Measurements from ENCODE around the gene SHANK3.

SHANK3 gene

GRCh38 chr22:50705219-50705691 is 32.6 kb downstream of the SHANK3 start:
- TF ChIP-seq, protein P1, sequence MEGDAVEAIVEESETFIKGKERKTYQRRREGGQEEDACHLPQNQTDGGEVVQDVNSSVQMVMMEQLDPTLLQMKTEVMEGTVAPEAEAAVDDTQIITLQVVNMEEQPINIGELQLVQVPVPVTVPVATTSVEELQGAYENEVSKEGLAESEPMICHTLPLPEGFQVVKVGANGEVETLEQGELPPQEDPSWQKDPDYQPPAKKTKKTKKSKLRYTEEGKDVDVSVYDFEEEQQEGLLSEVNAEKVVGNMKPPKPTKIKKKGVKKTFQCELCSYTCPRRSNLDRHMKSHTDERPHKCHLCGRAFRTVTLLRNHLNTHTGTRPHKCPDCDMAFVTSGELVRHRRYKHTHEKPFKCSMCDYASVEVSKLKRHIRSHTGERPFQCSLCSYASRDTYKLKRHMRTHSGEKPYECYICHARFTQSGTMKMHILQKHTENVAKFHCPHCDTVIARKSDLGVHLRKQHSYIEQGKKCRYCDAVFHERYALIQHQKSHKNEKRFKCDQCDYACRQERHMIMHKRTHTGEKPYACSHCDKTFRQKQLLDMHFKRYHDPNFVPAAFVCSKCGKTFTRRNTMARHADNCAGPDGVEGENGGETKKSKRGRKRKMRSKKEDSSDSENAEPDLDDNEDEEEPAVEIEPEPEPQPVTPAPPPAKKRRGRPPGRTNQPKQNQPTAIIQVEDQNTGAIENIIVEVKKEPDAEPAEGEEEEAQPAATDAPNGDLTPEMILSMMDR (IDR thresholded peaks at IDR 0.05; ENCODE audit: low read depth, low read length, missing control alignments) = no peak
- H3K4me3 ChIP-seq (ENCODE audit: low read depth, low read length) = no peak overlapping the region
- DNase-seq (ENCODE audit: low read depth) = no peak

DNA sequence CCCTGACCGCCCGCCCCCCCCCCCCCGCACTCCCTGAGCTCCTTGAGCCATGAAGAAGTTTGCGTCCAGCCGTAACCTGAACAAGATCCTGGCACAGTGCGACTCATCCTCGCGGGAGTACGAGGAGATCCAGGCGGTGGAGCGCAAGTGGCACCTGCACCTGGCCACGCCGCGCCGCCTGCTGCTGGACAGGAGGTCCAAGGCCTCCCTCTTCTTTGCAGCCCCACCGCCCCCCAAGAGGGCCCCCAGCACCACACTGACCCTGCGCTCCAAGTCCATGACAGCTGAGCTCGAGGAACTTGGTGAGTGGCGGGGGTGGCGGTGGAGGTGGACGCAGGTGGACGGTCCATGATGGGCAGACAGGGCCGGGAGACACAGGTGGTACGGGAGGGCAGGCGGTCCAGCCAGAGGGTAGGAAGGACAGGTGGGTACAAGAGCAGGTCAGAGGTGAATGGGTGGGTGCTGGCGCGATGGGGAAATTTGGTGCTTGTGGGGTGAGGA is 33.3 kb downstream of the SHANK3 start:
- no peak for DNase-seq (ENCODE audit: low read depth)
- TF ChIP-seq, protein P1 (IDR thresholded peaks at IDR 0.05; ENCODE audit: low read depth, low read length, missing control alignments) = no peak
- no peak overlapping the region for H3K4me3 ChIP-seq (ENCODE audit: low read depth, low read length)

DNA sequence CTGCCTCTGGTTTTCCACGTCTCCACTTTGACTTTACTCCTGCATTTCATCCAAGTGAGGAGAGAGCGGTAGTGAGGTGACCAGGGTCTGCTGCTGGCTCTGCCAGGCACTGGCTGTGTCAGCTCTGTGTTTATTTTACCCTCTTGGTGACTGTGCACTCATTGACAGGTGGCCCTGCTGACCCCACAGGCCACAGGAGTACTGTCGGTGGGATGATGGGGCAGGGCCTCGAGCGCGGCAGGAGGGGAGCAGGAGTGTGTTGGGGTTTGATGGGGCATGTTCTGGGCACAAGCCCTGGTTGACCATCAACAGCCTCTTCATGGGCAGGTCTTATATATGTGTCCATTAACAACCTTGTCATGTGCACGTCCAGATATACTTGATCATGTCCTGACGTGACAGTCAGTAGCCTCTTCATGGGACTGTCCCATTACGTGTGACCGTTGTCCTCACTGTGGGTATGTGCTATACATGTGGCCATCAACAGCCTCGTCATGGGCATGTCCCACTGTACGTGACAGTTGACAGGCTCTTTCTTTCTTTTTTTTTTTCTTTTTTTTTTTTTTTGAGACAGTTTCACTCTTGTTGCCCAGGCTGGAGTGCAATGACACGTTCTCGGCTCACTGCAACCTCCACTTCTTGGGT is 34.0 kb downstream of the SHANK3 start:
- H3K4me3 ChIP-seq (ENCODE audit: low read depth, low read length) = no peak overlapping the region
- DNase-seq (ENCODE audit: low read depth) = no peak
- TF ChIP-seq, protein P1 (IDR thresholded peaks at IDR 0.05; ENCODE audit: low read depth, low read length, missing control alignments) = no peak

DNA sequence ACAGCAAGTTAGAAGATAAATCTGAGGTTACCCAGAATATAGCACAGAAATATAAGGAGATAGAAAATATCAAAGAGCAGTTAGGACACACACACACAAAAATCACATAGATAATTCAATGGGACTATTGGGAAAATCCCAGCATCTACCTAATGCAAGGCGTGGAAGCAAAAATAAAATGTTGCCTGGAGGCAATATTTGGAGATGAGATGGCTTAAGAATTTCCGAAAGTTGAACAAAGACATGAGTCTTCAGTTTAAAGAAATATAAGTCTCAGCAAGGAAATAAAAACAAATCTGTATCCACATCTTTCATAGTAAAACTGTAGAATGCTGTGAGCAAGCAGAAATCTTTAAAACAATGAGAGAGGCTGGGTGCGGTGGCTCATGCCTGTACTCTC is 35.9 kb downstream of the SHANK3 start:
- no peak overlapping the region for H3K4me3 ChIP-seq (ENCODE audit: low read depth, low read length)
- DNase-seq (ENCODE audit: low read depth) = no peak
- TF ChIP-seq, protein P1 (IDR thresholded peaks at IDR 0.05; ENCODE audit: low read depth, low read length, missing control alignments) = no peak

DNA sequence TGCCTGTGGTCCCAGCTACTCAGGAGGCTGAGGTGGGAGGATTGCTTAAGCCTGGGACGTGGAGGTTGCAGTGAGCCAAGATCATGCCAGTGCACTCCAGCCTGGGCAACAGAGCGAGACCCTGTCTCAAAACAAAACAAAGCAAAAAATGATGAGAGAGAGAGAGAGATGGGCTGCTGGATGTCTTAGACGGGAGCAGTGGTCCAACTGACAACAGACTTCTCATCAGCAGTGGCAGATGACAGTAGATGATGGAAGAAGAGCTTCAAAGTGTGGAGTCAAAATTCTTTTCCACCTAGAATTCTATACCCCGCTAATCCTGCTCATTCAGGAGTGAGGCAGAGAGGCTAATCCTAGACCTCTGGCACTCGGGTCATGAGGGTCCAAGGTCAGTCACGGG is 36.4 kb downstream of the SHANK3 start:
- H3K4me3 ChIP-seq (ENCODE audit: low read depth, low read length) = no peak overlapping the region
- TF ChIP-seq, protein P1 (IDR thresholded peaks at IDR 0.05; ENCODE audit: low read depth, low read length, missing control alignments) = no peak
- DNase-seq (ENCODE audit: low read depth) = no peak

DNA sequence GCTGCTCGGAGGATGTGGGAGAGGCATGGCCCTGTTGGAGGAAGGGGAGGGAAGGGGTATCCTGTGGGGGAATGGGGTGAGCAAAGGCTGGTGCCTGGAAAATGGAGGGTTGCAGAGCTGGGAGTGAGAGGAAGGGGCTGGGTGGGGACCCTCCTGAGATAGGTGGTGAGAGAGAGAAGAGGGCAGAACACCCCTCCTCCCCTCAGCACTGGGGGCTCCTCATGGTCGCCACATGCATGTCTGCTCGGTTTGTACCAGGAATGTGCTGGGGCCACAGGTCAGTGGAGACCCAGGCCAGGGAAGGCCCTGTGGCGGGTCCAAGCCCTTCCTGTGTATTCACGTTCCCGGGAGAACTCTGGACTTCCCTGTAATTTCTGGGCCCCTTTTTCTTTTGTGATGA is 37.6 kb downstream of the SHANK3 start:
- DNase-seq (ENCODE audit: low read depth) = no peak
- TF ChIP-seq, protein P1 (IDR thresholded peaks at IDR 0.05; ENCODE audit: low read depth, low read length, missing control alignments) = no peak

GRCh38 chr22:50710886-50711285 is 38.3 kb downstream of the SHANK3 start:
- DNase-seq (ENCODE audit: low read depth) = no peak
- no peak overlapping the region for H3K4me3 ChIP-seq (ENCODE audit: low read depth, low read length)
- TF ChIP-seq, protein P1 (IDR thresholded peaks at IDR 0.05; ENCODE audit: low read depth, low read length, missing control alignments) = no peak

More for the DNA sequence above, 37.6 kb downstream of the SHANK3 start:
- no peak overlapping the region for H3K4me3 ChIP-seq (ENCODE audit: low read depth, low read length)
